IMR-90 (cell line): ENCODE data around the gene B9D1.

Experiments
- FOS ChIP-seq: fragments of 150-350 bp; IDR thresholded peaks from 2 replicates; pipeline ENCODE4 v1.6.1; 2016; ENCODE audit warnings: low read depth, low read length
- POLR2A ChIP-seq: IDR thresholded peaks from 2 replicates; pipeline ENCODE4 v1.6.1; 2012; ENCODE audit warnings: mild to moderate bottlenecking, low read depth, low read length
- RAD21 ChIP-seq: IDR thresholded peaks from 2 replicates; pipeline ENCODE4 v1.6.1; 2012; ENCODE audit warnings: low read length, improper control_type of control experiment
- USF2 ChIP-seq: fragments of 150-350 bp; IDR thresholded peaks from 2 replicates; pipeline ENCODE4 v1.6.1; 2017; ENCODE audit warnings: mild to moderate bottlenecking, antibody characterized with exemption, low read length, low read depth
- TF ChIP-seq, protein P1 (sequence below): conservative IDR thresholded peaks from 2 replicates; pipeline ENCODE4 v1.5.1; 2012; ENCODE audit warnings: mild to moderate bottlenecking, low read depth, low read length, improper control_type of control experiment

DNA sequence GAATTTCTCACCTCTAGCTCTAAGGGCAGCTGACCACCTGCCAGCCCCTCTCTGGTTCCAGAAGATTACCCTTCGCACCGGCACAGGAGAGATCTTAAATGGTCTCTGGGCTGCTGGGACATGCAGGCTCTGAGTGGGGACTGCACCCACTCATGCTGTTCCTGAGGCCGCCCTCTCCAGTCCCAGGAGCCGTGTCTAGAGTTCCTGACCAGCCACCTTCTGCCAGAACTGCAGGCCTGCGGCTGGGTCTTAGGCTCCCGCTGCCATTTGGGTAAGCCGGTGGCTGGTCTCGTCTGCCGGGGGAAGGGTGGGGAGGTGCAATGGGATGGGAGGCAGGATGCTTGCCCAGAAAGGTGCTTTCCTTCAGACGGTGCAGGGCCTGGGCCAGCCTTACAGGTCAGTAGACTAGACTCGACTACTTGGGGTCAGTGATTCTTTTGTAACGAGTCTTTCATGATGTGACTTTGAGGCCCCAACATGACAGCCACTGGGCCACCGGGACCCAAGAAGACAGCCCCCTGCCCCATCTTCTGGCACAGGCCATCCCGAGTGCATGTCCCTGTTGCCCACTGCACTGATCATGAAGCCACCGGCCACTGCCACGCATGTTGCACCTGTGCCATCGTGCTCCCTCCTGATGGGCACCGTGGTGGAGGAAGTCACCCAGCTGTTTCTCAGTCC, 26.4 kb downstream of the B9D1 start:
- TF ChIP-seq, protein P1, sequence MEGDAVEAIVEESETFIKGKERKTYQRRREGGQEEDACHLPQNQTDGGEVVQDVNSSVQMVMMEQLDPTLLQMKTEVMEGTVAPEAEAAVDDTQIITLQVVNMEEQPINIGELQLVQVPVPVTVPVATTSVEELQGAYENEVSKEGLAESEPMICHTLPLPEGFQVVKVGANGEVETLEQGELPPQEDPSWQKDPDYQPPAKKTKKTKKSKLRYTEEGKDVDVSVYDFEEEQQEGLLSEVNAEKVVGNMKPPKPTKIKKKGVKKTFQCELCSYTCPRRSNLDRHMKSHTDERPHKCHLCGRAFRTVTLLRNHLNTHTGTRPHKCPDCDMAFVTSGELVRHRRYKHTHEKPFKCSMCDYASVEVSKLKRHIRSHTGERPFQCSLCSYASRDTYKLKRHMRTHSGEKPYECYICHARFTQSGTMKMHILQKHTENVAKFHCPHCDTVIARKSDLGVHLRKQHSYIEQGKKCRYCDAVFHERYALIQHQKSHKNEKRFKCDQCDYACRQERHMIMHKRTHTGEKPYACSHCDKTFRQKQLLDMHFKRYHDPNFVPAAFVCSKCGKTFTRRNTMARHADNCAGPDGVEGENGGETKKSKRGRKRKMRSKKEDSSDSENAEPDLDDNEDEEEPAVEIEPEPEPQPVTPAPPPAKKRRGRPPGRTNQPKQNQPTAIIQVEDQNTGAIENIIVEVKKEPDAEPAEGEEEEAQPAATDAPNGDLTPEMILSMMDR = no peak
- TF ChIP-seq FOS = no peak
- TF ChIP-seq RAD21 = no peak
- no peak for TF ChIP-seq USF2
- TF ChIP-seq POLR2A = no peak
